ENCODE data around the gene ZFHX3. TPM values are rescaled to one million over a fixed set of nuclear protein-coding genes. Genes with fewer than 3 reads are reported as not detected.

Gene ZFHX3
- total RNA-seq, 1 donor from 2014 or later: 8.9 TPM

GRCh38 chr16:72787130-72787513 is 260.8 kb downstream of the ZFHX3 start:
- ATAC-seq (no peak), DNase-seq (ENCODE audit: low spot score) (no peak)

- DNase-seq (ENCODE audit: low spot score) (no peak), ATAC-seq (no peak)
Observed at GRCh38 chr16:72786606-72787005, 261.3 kb downstream of the ZFHX3 start.

GRCh38 chr16:72785886-72786285 is 262.0 kb downstream of the ZFHX3 start:
- no peak for ATAC-seq

GRCh38 chr16:72785171-72785570 is 262.8 kb downstream of the ZFHX3 start:
- DNase-seq (ENCODE audit: low spot score): no peak

More at GRCh38 chr16:72785886-72786285, 262.0 kb downstream of the ZFHX3 start:
- no peak for DNase-seq (ENCODE audit: low spot score)

GRCh38 chr16:72783716-72784318 is 264.1 kb downstream of the ZFHX3 start:
- DNase-seq (ENCODE audit: low spot score) (no peak), ATAC-seq (peak; percentile 28)

More at GRCh38 chr16:72785171-72785570, 262.8 kb downstream of the ZFHX3 start:
- no peak for ATAC-seq

GRCh38 chr16:72769876-72770275 is 278.1 kb downstream of the ZFHX3 start:
- no peak for ATAC-seq
- DNase-seq (ENCODE audit: low spot score): no peak

GRCh38 chr16:72768591-72768990 is 279.3 kb downstream of the ZFHX3 start:
- no peak for DNase-seq (ENCODE audit: low spot score)
- no peak for ATAC-seq

- no peak for ATAC-seq
- no peak for DNase-seq (ENCODE audit: low spot score)
Observed at GRCh38 chr16:72766506-72766905, 281.4 kb downstream of the ZFHX3 start.

- DNase-seq (ENCODE audit: low spot score): no peak
Observed at GRCh38 chr16:72764015-72764654, 283.8 kb downstream of the ZFHX3 start.

GRCh38 chr16:72760581-72760980 is 287.3 kb downstream of the ZFHX3 start:
- DNase-seq (ENCODE audit: low spot score) (no peak), ATAC-seq (no peak)

More at GRCh38 chr16:72764015-72764654, 283.8 kb downstream of the ZFHX3 start:
- ATAC-seq: no peak

- ATAC-seq (no peak), DNase-seq (ENCODE audit: low spot score) (no peak)
Observed at GRCh38 chr16:72753881-72754280, 294.0 kb downstream of the ZFHX3 start.

GRCh38 chr16:72752004-72752695 is 295.8 kb downstream of the ZFHX3 start:
- ATAC-seq: no peak
- no peak for DNase-seq (ENCODE audit: low spot score)

GRCh38 chr16:72751076-72751475 is 296.9 kb downstream of the ZFHX3 start:
- DNase-seq (ENCODE audit: low spot score) (no peak), ATAC-seq (no peak)

GRCh38 chr16:72749091-72749490 is 298.8 kb downstream of the ZFHX3 start:
- ATAC-seq (no peak), DNase-seq (ENCODE audit: low spot score) (no peak)

- ATAC-seq (no peak), DNase-seq (ENCODE audit: low spot score) (no peak)
Observed at GRCh38 chr16:72744076-72744793, 303.7 kb downstream of the ZFHX3 start.

GRCh38 chr16:72743011-72743761 is 304.7 kb downstream of the ZFHX3 start:
- ATAC-seq: no peak

GRCh38 chr16:72740347-72740746 is 307.6 kb downstream of the ZFHX3 start:
- no peak for DNase-seq (ENCODE audit: low spot score)
- ATAC-seq: no peak

More at GRCh38 chr16:72743011-72743761, 304.7 kb downstream of the ZFHX3 start:
- DNase-seq (ENCODE audit: low spot score): no peak

GRCh38 chr16:72739577-72739976 is 308.4 kb downstream of the ZFHX3 start:
- no peak for DNase-seq (ENCODE audit: low spot score)

GRCh38 chr16:72736074-72736473 is 311.9 kb downstream of the ZFHX3 start:
- ATAC-seq: no peak
- no peak for DNase-seq (ENCODE audit: low spot score)

More at GRCh38 chr16:72739577-72739976, 308.4 kb downstream of the ZFHX3 start:
- no peak for ATAC-seq

Data from left lobe of liver (tissue), 2 donors.